A673 (cell line): ENCODE measurements around the gene RICTOR. TPM values are rescaled to one million over a fixed set of nuclear protein-coding genes. Genes with fewer than 3 reads are reported as not detected.
"Not testable (repeated sequence)": the region's sequence is repeated elsewhere in the genome, so short reads cannot be mapped to it uniquely, and the experiment has no call there.

Experiments used
- BruUV-seq: library from RNA; stranded (reverse); fragments of 400-500 nt; replicated peaks from 2 replicates; lab custom pipeline; 2021; lab: Mats Ljungman, UMichigan
- CTCF ChIA-PET: fragments of 300-600 bp; sonication (Branson Sonifier 250); formaldehyde crosslinking; loops from one replicate; lab custom pipeline; 2022; ENCODE audit warnings: antibody characterized with exemption; lab: Charles Lee
- POLR2A ChIA-PET: fragments of 300-600 bp; sonication (Branson Sonifier 250); formaldehyde crosslinking; loops from one replicate; lab custom pipeline; 2022; ENCODE audit warnings: antibody characterized with exemption; ENCODE audit not compliant: low non-redundant PET; lab: Charles Lee
- DNase-seq: peaks from one replicate; pipeline ENCODE4 v3.0.0-alpha.2; 2015; ENCODE audit warnings: low spot score
- H3K27ac ChIP-seq: fragments of 200-600 bp; sonication (generic); 2 replicates; pipeline ENCODE4 v1.5.1; 2016; ENCODE audit warnings: mixed run types, low read depth, mild to moderate bottlenecking, mixed read lengths, antibody characterized with exemption, low read length; ENCODE audit not compliant: poor library complexity, severe bottlenecking
- H3K27me3 ChIP-seq: fragments of 200-600 bp; sonication (generic); replicated peaks from 2 replicates; pipeline ENCODE4 v1.6.1; 2017; ENCODE audit warnings: mixed run types, low read depth, mild to moderate bottlenecking, mixed read lengths, antibody characterized with exemption, low read length; ENCODE audit not compliant: insufficient read depth, poor library complexity
- H3K36me3 ChIP-seq: fragments of 200-600 bp; sonication (generic); 2 replicates; pipeline ENCODE4 v1.6.1; 2016; ENCODE audit warnings: mixed run types, mild to moderate bottlenecking, mixed read lengths, antibody characterized with exemption, low read length; ENCODE audit not compliant: insufficient read depth, poor library complexity, severe bottlenecking
- H3K4me1 ChIP-seq: fragments of 200-600 bp; sonication (generic); 2 replicates; pipeline ENCODE4 v1.6.1; 2017; ENCODE audit warnings: mixed run types, mild to moderate bottlenecking, mixed read lengths, antibody characterized with exemption, low read length; ENCODE audit not compliant: insufficient read depth, poor library complexity, severe bottlenecking
- H3K4me3 ChIP-seq: fragments of 200-600 bp; sonication (generic); 2 replicates; pipeline ENCODE4 v1.5.1; 2016; ENCODE audit warnings: low read depth, mixed run types, mild to moderate bottlenecking, mixed read lengths, low read length; ENCODE audit not compliant: poor library complexity, severe bottlenecking
- H3K9me3 ChIP-seq: fragments of 200-600 bp; sonication (generic); 2 replicates; pipeline ENCODE4 v1.6.1; 2016; ENCODE audit warnings: mixed run types, low read depth, mild to moderate bottlenecking, mixed read lengths, antibody characterized with exemption, low read length; ENCODE audit not compliant: poor library complexity, severe bottlenecking
- EZH2 ChIP-seq: fragments of 200-600 bp; sonication (generic); IDR thresholded peaks from 2 replicates; pipeline ENCODE4 v1.6.1; 2017; ENCODE audit warnings: borderline replicate concordance, low read depth, mild to moderate bottlenecking, mixed read lengths, antibody characterized with exemption, low read length; ENCODE audit not compliant: poor library complexity, severe bottlenecking
- intact Hi-C: fragments of 100-400 bp; cut with micrococcal nuclease; formaldehyde crosslinking; loops from one replicate; pipeline ENCODE4 v1.10.0; 2022; ENCODE audit not compliant: unreplicated experiment
- total RNA-seq: library from RNA; stranded (reverse); gene quantifications from 2 replicates; pipeline ENCODE4 v1.2.3, GENCODE V29; 2021
- TF ChIP-seq, protein P1 (sequence below): fragments of 300-800, 200-600 bp; sonication (generic); conservative IDR thresholded peaks from 2 replicates; pipeline ENCODE4 v1.5.1; 2017; ENCODE audit warnings: low read depth, mild to moderate bottlenecking, antibody characterized with exemption, low read length, moderate library complexity, mixed read lengths

The RICTOR gene
- total RNA-seq, 1 experiment from 2014 or later: 23.3 TPM

- no TSS peak for BruUV-seq
- H3K4me3 ChIP-seq: no peak overlapping the region
- POLR2A ChIA-PET: no interaction called here
- TF ChIP-seq, protein P1, sequence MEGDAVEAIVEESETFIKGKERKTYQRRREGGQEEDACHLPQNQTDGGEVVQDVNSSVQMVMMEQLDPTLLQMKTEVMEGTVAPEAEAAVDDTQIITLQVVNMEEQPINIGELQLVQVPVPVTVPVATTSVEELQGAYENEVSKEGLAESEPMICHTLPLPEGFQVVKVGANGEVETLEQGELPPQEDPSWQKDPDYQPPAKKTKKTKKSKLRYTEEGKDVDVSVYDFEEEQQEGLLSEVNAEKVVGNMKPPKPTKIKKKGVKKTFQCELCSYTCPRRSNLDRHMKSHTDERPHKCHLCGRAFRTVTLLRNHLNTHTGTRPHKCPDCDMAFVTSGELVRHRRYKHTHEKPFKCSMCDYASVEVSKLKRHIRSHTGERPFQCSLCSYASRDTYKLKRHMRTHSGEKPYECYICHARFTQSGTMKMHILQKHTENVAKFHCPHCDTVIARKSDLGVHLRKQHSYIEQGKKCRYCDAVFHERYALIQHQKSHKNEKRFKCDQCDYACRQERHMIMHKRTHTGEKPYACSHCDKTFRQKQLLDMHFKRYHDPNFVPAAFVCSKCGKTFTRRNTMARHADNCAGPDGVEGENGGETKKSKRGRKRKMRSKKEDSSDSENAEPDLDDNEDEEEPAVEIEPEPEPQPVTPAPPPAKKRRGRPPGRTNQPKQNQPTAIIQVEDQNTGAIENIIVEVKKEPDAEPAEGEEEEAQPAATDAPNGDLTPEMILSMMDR: no peak
- TF ChIP-seq EZH2: no peak
- H3K36me3 ChIP-seq: no peaks in the 10 kb centered on the region
- H3K4me1 ChIP-seq: peaks cover 4% of the 10 kb centered on the region
- H3K27me3 ChIP-seq: no peaks in the 10 kb centered on the region
- no peak overlapping the region for H3K27ac ChIP-seq
- no peaks in the 10 kb centered on the region for H3K9me3 ChIP-seq
- intact Hi-C loops: no loop called here
- DNase-seq: no peak
- CTCF ChIA-PET: no interaction called here
Measured at GRCh38 chr5:39052141-39052540, 22.1 kb downstream of the RICTOR start.

DNA sequence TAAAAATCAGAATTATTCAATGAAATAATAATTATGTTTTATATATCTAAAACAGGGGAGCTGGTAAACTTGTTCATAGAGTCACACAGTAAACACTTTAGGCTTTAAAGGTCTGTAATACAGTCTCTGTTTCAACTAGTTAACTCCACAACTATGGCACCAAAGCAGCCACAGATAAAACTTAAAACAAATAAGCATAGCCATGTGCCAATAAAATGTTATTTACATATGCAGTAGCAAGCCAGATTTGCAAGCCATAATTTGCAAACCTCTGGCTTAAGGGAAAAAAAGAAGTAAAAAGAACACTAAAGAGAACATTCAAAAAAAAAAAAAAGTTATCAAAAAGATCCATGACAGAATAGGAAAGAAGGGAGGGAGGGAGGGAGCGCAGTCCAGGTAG is 24.9 kb downstream of the RICTOR start:
- POLR2A ChIA-PET: no interaction called here
- H3K27me3 ChIP-seq: no peaks in the 10 kb centered on the region
- H3K4me3 ChIP-seq: no peak overlapping the region
- no peaks in the 10 kb centered on the region for H3K9me3 ChIP-seq
- DNase-seq: no peak
- CTCF ChIA-PET: interaction anchor here (0.5 kb wide), 1 partner anchor 73 kb away, joined by 3 read pairs; no protein-coding TSS in a partner anchor
- peaks cover 4% of the 10 kb centered on the region for H3K4me1 ChIP-seq
- BruUV-seq: no TSS peak
- intact Hi-C loops: no loop called here
- no peak for TF ChIP-seq EZH2
- TF ChIP-seq, protein P1: no peak
- no peak overlapping the region for H3K27ac ChIP-seq
- no peaks in the 10 kb centered on the region for H3K36me3 ChIP-seq

DNA sequence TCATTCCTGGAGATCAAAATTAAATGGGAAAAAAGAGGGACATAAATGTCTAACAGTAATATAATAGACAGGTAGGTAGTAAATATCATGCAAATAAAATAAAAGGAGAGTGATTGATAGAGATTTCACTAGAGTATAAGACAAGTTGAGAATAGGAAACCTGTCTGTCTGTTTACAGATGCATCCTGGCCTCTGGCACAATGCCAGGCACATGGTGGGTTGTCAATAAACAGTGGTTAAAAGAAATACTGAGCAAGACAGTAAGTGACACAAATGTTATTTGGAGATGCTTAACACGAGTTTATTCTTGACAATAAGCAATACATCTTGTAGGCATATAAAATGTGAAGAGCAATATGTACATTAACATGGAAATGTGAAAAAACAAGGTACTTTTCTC is 33.3 kb downstream of the RICTOR start:
- DNase-seq: no peak
- BruUV-seq: no TSS peak
- no peaks in the 10 kb centered on the region for H3K9me3 ChIP-seq
- no peak overlapping the region for H3K27ac ChIP-seq
- intact Hi-C loops: no loop called here
- ChIA-PET POLR2A (no interaction called here), CTCF (no interaction called here)
- no peak overlapping the region for H3K4me3 ChIP-seq
- H3K27me3 ChIP-seq: no peaks in the 10 kb centered on the region
- H3K36me3 ChIP-seq: no peaks in the 10 kb centered on the region
- TF ChIP-seq, protein P1: no peak
- TF ChIP-seq EZH2: no peak
- H3K4me1 ChIP-seq: no peaks in the 10 kb centered on the region

- H3K4me1 ChIP-seq, H3K27ac ChIP-seq, BruUV-seq, H3K36me3 ChIP-seq, H3K27me3 ChIP-seq, intact Hi-C loops, POLR2A ChIA-PET, H3K9me3 ChIP-seq, CTCF ChIA-PET, H3K4me3 ChIP-seq, DNase-seq: not testable (repeated sequence)
Measured at GRCh38 chr5:39034493-39034892, 39.7 kb downstream of the RICTOR start.
